ENCODE measurements around the gene LCAT.

- TF ChIP-seq CTCF (IDR thresholded peaks at IDR 0.05; ENCODE audit: low read depth, low read length, missing input control) = no peak
- peak; percentile 41 for TF ChIP-seq SP1 (IDR thresholded peaks at IDR 0.05)
- TF ChIP-seq EGR1 (IDR thresholded peaks at IDR 0.05; ENCODE audit: low read depth in 2 of 2) = no peak
- TF ChIP-seq MAX (IDR thresholded peaks at IDR 0.05) = no peak
- TF ChIP-seq REST (IDR thresholded peaks at IDR 0.05) = no peak
Observed at GRCh38 chr16:67953641-67954375, 9.9 kb upstream of the LCAT start.

Data from liver (tissue), 3 donors.